ENCODE measurements around the gene ZFP91. TPM values are rescaled to one million over a fixed set of nuclear protein-coding genes. Genes with fewer than 3 reads are reported as not detected.

The ZFP91 gene
- total and polyA plus RNA-seq, 2 experiments from 2014 or later, result 10.2 to 30.0 TPM

DNA sequence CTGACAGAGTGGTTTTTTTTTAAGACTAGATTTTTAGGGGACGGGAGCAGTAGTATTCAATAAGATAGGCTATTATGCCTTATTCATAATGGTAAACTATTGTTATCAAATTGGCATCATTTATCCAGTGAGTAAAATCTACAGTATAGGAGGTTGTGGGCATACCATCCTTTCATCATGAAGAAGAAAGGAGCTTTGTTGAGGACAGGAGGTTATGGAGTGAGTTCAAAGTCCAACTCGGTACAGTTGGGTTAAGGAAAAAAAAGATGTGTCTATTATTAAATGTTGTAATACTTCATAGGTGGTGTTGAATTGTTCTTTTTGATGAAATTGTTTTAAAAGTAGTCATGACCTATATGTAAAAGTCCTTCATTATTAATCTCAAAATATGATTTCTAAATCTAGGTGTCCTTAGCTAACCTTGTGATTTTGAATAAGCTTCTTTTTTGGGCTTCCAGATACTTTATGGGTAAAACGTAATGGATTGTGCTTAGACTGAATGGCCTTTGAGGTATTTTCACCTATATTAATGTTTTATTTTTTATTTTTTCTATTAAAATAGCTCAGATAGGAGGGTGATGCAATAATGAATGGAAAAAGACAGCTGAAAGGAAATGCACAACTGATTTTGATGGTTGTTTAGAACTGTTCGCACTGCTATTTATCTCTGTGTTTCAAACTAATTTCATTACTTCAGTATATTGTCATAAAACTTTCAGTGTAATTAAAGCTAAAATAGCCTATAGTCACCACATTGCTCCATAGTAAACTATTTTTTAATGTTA, 28.3 kb downstream of the ZFP91 start:
- Histone ChIP-seq H3K36me3 (ENCODE audit: insufficient read depth) (peaks cover 12% of the 10 kb centered on the region), H3K27me3 (ENCODE audit: insufficient read depth) (no peaks in the 10 kb centered on the region), H3K79me2 (replicated peaks; ENCODE audit: insufficient read depth) (peaks cover 80% of the 10 kb centered on the region), H4K20me1 (replicated peaks; ENCODE audit: insufficient read depth) (peaks cover 25% of the 10 kb centered on the region), H3K4me3 (no peak overlapping the region), H2AFZ (no peak overlapping the region), H3K4me1 (ENCODE audit: insufficient read depth) (no peaks in the 10 kb centered on the region), H3K27ac (ENCODE audit: low read depth) (no peak overlapping the region), H3K9me2 (ENCODE audit: insufficient read depth) (no peaks in the 10 kb centered on the region), H3F3A (replicated peaks; ENCODE audit: low read depth) (no peaks in the 10 kb centered on the region), H3K4me2 (no peak overlapping the region)
- Mint-ChIP-seq H3K4me1 (peaks cover 21% of the 10 kb centered on the region), H3K27ac (peak overlapping the region; percentile 33), H3K36me3 (ENCODE audit: low read depth) (peaks cover 25% of the 10 kb centered on the region), H3K27me3 (ENCODE audit: insufficient read depth, low read depth, poor library complexity) (no peaks in the 10 kb centered on the region), H3K9me3 (no peaks in the 10 kb centered on the region), H3K4me3 (no peak overlapping the region)
- DNase-seq (ENCODE audit: low spot score) (no peak), ATAC-seq (no peak)
- no peak for TF ChIP-seq STAT1 (IDR thresholded peaks at IDR 0.05; ENCODE audit: unreplicated experiment)
- no peak for TF ChIP-seq POLR2AphosphoS5 (IDR thresholded peaks at IDR 0.05; ENCODE audit: low read depth)
- no peak for TF ChIP-seq EZH2 (IDR thresholded peaks at IDR 0.05; ENCODE audit: low read depth, unreplicated experiment)
- TF ChIP-seq CREB1 (CRISPR knock-in tag; IDR thresholded peaks at IDR 0.05; ENCODE audit: low read depth), result no peak
- no peak for TF ChIP-seq EZH2phosphoT487 (IDR thresholded peaks at IDR 0.05; ENCODE audit: unreplicated experiment)
- TF ChIP-seq, protein P1, sequence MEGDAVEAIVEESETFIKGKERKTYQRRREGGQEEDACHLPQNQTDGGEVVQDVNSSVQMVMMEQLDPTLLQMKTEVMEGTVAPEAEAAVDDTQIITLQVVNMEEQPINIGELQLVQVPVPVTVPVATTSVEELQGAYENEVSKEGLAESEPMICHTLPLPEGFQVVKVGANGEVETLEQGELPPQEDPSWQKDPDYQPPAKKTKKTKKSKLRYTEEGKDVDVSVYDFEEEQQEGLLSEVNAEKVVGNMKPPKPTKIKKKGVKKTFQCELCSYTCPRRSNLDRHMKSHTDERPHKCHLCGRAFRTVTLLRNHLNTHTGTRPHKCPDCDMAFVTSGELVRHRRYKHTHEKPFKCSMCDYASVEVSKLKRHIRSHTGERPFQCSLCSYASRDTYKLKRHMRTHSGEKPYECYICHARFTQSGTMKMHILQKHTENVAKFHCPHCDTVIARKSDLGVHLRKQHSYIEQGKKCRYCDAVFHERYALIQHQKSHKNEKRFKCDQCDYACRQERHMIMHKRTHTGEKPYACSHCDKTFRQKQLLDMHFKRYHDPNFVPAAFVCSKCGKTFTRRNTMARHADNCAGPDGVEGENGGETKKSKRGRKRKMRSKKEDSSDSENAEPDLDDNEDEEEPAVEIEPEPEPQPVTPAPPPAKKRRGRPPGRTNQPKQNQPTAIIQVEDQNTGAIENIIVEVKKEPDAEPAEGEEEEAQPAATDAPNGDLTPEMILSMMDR (conservative IDR thresholded peaks at IDR 0.05; ENCODE audit: low read depth in 2 of 2), result no peak
- TF ChIP-seq, protein P2, sequence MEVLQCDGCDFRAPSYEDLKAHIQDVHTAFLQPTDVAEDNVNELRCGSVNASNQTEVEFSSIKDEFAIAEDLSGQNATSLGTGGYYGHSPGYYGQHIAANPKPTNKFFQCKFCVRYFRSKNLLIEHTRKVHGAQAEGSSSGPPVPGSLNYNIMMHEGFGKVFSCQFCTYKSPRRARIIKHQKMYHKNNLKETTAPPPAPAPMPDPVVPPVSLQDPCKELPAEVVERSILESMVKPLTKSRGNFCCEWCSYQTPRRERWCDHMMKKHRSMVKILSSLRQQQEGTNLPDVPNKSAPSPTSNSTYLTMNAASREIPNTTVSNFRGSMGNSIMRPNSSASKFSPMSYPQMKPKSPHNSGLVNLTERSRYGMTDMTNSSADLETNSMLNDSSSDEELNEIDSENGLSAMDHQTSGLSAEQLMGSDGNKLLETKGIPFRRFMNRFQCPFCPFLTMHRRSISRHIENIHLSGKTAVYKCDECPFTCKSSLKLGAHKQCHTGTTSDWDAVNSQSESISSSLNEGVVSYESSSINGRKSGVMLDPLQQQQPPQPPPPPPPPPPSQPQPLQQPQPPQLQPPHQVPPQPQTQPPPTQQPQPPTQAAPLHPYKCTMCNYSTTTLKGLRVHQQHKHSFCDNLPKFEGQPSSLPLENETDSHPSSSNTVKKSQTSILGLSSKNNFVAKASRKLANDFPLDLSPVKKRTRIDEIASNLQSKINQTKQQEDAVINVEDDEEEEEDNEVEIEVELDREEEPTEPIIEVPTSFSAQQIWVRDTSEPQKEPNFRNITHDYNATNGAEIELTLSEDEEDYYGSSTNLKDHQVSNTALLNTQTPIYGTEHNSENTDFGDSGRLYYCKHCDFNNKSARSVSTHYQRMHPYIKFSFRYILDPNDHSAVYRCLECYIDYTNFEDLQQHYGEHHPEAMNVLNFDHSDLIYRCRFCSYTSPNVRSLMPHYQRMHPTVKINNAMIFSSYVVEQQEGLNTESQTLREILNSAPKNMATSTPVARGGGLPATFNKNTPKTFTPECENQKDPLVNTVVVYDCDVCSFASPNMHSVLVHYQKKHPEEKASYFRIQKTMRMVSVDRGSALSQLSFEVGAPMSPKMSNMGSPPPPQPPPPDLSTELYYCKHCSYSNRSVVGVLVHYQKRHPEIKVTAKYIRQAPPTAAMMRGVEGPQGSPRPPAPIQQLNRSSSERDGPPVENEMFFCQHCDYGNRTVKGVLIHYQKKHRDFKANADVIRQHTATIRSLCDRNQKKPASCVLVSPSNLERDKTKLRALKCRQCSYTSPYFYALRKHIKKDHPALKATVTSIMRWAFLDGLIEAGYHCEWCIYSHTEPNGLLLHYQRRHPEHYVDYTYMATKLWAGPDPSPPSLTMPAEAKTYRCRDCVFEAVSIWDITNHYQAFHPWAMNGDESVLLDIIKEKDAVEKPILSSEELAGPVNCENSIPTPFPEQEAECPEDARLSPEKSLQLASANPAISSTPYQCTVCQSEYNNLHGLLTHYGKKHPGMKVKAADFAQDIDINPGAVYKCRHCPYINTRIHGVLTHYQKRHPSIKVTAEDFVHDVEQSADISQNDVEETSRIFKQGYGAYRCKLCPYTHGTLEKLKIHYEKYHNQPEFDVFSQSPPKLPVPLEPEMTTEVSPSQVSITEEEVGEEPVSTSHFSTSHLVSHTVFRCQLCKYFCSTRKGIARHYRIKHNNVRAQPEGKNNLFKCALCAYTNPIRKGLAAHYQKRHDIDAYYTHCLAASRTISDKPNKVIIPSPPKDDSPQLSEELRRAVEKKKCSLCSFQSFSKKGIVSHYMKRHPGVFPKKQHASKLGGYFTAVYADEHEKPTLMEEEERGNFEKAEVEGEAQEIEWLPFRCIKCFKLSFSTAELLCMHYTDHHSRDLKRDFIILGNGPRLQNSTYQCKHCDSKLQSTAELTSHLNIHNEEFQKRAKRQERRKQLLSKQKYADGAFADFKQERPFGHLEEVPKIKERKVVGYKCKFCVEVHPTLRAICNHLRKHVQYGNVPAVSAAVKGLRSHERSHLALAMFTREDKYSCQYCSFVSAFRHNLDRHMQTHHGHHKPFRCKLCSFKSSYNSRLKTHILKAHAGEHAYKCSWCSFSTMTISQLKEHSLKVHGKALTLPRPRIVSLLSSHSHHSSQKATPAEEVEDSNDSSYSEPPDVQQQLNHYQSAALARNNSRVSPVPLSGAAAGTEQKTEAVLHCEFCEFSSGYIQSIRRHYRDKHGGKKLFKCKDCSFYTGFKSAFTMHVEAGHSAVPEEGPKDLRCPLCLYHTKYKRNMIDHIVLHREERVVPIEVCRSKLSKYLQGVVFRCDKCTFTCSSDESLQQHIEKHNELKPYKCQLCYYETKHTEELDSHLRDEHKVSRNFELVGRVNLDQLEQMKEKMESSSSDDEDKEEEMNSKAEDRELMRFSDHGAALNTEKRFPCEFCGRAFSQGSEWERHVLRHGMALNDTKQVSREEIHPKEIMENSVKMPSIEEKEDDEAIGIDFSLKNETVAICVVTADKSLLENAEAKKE (CRISPR knock-in tag; IDR thresholded peaks at IDR 0.05), result no peak
- no peak for TF ChIP-seq NANOG (IDR thresholded peaks at IDR 0.05; ENCODE audit: borderline replicate concordance)
- TF ChIP-seq, protein P3, sequence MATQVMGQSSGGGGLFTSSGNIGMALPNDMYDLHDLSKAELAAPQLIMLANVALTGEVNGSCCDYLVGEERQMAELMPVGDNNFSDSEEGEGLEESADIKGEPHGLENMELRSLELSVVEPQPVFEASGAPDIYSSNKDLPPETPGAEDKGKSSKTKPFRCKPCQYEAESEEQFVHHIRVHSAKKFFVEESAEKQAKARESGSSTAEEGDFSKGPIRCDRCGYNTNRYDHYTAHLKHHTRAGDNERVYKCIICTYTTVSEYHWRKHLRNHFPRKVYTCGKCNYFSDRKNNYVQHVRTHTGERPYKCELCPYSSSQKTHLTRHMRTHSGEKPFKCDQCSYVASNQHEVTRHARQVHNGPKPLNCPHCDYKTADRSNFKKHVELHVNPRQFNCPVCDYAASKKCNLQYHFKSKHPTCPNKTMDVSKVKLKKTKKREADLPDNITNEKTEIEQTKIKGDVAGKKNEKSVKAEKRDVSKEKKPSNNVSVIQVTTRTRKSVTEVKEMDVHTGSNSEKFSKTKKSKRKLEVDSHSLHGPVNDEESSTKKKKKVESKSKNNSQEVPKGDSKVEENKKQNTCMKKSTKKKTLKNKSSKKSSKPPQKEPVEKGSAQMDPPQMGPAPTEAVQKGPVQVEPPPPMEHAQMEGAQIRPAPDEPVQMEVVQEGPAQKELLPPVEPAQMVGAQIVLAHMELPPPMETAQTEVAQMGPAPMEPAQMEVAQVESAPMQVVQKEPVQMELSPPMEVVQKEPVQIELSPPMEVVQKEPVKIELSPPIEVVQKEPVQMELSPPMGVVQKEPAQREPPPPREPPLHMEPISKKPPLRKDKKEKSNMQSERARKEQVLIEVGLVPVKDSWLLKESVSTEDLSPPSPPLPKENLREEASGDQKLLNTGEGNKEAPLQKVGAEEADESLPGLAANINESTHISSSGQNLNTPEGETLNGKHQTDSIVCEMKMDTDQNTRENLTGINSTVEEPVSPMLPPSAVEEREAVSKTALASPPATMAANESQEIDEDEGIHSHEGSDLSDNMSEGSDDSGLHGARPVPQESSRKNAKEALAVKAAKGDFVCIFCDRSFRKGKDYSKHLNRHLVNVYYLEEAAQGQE (IDR thresholded peaks at IDR 0.05; ENCODE audit: unreplicated experiment), result no peak
- TF ChIP-seq, protein P4, sequence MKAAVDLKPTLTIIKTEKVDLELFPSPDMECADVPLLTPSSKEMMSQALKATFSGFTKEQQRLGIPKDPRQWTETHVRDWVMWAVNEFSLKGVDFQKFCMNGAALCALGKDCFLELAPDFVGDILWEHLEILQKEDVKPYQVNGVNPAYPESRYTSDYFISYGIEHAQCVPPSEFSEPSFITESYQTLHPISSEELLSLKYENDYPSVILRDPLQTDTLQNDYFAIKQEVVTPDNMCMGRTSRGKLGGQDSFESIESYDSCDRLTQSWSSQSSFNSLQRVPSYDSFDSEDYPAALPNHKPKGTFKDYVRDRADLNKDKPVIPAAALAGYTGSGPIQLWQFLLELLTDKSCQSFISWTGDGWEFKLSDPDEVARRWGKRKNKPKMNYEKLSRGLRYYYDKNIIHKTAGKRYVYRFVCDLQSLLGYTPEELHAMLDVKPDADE (IDR thresholded peaks at IDR 0.05), result no peak
- TF ChIP-seq JUNB (IDR thresholded peaks at IDR 0.05; ENCODE audit: unreplicated experiment), result no peak
- no peak for TF ChIP-seq ZNF331 (CRISPR knock-in tag; IDR thresholded peaks at IDR 0.05; ENCODE audit: low read depth)
- TF ChIP-seq ZNF114 (CRISPR knock-in tag; IDR thresholded peaks at IDR 0.05), result no peak
